Measurements from ENCODE around the gene SEC31A.

The SEC31A gene

DNA sequence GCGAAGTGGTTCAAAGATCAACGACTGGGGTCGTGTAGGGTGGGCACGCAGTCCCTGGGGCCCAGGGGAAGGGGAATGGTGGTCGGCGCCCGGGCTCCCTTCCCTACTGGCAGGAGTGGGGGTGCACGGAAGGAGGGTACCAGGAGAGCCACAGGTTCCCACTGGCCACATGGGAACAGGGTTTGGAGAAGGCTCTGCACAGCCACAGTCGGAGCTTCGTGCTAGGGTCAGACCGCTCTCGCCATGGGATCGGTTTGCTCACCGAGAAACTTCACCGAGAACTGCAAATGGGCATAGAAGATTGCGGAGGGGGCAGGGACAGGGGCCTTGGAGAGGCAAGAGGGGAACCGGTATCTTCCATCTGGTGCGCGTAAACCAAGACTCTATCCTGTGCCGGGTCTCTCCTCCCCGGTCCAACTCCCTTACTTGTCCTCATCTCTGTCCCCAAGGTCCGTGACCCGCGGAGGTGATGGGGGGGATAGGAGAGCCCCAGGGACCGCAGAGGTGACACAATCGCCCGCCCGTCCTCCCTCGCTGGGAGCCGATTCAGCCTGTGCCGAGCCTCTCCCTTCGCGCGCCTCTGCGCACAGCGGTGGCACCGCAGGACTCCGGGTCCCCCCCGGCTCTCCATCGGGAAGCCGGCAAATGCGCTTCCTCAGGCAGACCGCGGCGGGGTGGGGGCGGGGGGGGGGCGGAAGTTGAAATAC is 93.4 kb downstream of the SEC31A start:
- no peak overlapping the region for H3K27ac ChIP-seq (ENCODE audit: poor library complexity, severe bottlenecking)
- H3K4me3 ChIP-seq (ENCODE audit: severe bottlenecking): peak overlapping the region; percentile 54
- ATAC-seq (ENCODE audit: low read depth) (no peak), DNase-seq (ENCODE audit: low spot score) (no peak)
- H3K27me3 ChIP-seq (ENCODE audit: insufficient read depth, poor library complexity, severe bottlenecking): peaks cover 8% of the 10 kb centered on the region
- TF ChIP-seq, protein P1, sequence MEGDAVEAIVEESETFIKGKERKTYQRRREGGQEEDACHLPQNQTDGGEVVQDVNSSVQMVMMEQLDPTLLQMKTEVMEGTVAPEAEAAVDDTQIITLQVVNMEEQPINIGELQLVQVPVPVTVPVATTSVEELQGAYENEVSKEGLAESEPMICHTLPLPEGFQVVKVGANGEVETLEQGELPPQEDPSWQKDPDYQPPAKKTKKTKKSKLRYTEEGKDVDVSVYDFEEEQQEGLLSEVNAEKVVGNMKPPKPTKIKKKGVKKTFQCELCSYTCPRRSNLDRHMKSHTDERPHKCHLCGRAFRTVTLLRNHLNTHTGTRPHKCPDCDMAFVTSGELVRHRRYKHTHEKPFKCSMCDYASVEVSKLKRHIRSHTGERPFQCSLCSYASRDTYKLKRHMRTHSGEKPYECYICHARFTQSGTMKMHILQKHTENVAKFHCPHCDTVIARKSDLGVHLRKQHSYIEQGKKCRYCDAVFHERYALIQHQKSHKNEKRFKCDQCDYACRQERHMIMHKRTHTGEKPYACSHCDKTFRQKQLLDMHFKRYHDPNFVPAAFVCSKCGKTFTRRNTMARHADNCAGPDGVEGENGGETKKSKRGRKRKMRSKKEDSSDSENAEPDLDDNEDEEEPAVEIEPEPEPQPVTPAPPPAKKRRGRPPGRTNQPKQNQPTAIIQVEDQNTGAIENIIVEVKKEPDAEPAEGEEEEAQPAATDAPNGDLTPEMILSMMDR (IDR thresholded peaks at IDR 0.05; ENCODE audit: poor library complexity, severe bottlenecking): no peak
- peaks cover 2% of the 10 kb centered on the region for H3K4me1 ChIP-seq (ENCODE audit: insufficient read depth, poor library complexity, severe bottlenecking)
- H3K36me3 ChIP-seq (ENCODE audit: low read depth): no peaks in the 10 kb centered on the region
- no peaks in the 10 kb centered on the region for H3K9me3 ChIP-seq (ENCODE audit: severe bottlenecking)

DNA sequence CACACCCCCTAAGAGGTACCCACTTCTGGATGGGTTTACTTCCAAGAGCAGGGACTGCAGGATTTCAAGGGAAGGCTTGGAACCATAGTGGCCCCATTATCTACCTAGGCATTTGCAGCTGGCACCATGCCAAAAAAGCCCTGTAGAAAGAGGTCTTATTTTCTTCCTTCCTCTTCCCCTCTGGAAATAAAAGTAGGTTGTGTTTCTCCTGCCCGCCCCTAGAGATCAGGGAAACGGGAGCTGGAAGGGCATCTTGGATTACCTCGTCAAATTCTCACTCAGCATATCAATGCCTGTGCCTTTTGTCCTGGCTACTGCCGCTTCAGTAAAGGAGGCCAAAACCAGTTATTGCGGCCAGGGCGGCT is 93.9 kb downstream of the SEC31A start:
- TF ChIP-seq, protein P1 (IDR thresholded peaks at IDR 0.05; ENCODE audit: poor library complexity, severe bottlenecking): no peak
- no peak overlapping the region for H3K4me3 ChIP-seq (ENCODE audit: severe bottlenecking)
- no peak for DNase-seq (ENCODE audit: low spot score)
- ATAC-seq (ENCODE audit: low read depth): no peak
- H3K4me1 ChIP-seq (ENCODE audit: insufficient read depth, poor library complexity, severe bottlenecking): peaks cover 2% of the 10 kb centered on the region
- H3K36me3 ChIP-seq (ENCODE audit: low read depth): no peaks in the 10 kb centered on the region
- H3K27me3 ChIP-seq (ENCODE audit: insufficient read depth, poor library complexity, severe bottlenecking): peaks cover 8% of the 10 kb centered on the region
- H3K27ac ChIP-seq (ENCODE audit: poor library complexity, severe bottlenecking): no peak overlapping the region
- H3K9me3 ChIP-seq (ENCODE audit: severe bottlenecking): no peaks in the 10 kb centered on the region

DNA sequence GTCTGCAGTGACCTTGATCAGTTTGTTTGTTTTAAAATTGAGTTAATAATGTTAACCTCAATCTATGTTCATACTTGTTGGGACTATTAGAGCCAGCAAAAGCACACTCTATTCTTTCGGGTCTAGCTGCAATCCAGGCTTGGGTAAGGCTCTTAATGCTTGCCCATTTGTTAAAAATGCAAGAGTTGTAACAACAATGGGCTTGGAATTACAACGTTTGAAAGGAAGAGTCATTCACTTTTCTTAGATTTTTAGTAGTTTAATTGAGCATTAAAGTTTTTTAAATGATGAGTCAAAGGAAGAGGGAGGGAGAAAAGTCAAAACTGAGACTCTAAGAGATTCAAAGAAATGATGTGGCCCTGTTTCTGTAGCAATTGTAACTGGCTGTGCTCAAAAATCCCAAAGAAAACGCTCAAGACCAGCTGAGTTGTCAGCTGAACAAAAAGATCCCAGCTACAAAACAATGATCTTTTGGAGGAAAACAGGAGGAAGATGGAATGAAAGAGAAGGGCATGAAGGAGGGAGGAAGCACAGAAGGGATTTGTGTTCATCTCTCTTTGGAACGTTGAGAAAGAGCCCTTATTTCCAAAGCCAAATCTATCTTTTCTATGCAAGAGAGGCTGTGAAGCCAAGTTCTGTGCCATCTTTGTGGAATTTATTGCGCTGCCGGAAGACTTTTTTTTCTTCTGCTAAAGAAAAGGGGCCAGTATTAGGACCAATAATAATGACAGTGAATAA is 97.9 kb downstream of the SEC31A start:
- no peaks in the 10 kb centered on the region for H3K9me3 ChIP-seq (ENCODE audit: severe bottlenecking)
- peaks cover 2% of the 10 kb centered on the region for H3K4me1 ChIP-seq (ENCODE audit: insufficient read depth, poor library complexity, severe bottlenecking)
- H3K27ac ChIP-seq (ENCODE audit: poor library complexity, severe bottlenecking): no peak overlapping the region
- DNase-seq (ENCODE audit: low spot score) (no peak), ATAC-seq (ENCODE audit: low read depth) (no peak)
- no peak overlapping the region for H3K4me3 ChIP-seq (ENCODE audit: severe bottlenecking)
- H3K36me3 ChIP-seq (ENCODE audit: low read depth): no peaks in the 10 kb centered on the region
- TF ChIP-seq, protein P1 (IDR thresholded peaks at IDR 0.05; ENCODE audit: poor library complexity, severe bottlenecking): no peak
- H3K27me3 ChIP-seq (ENCODE audit: insufficient read depth, poor library complexity, severe bottlenecking): no peaks in the 10 kb centered on the region

DNA sequence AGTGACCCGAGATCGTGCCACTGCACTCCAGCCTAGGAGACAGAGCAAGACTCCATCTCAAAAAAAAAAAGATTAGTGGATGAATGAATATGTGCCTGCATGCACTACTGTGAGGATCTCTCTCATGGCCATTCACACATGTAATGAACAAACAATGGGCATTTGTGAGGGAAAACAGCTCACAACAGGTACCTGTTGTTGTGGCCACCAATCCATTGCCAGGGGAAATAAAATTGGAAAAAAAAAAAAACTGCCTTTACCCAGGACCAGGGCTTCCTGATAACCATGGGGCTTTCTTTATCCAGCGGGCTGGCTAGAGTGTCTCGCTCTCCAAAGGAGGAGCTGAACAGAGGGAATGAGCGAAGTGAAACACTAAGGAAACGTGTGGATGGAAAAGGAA is 99.8 kb downstream of the SEC31A start:
- H3K27me3 ChIP-seq (ENCODE audit: insufficient read depth, poor library complexity, severe bottlenecking): no peaks in the 10 kb centered on the region
- TF ChIP-seq, protein P1 (IDR thresholded peaks at IDR 0.05; ENCODE audit: poor library complexity, severe bottlenecking): no peak
- no peak for DNase-seq (ENCODE audit: low spot score)

More for the DNA sequence above, 99.8 kb downstream of the SEC31A start:
- Histone ChIP-seq H3K4me3 (ENCODE audit: severe bottlenecking) (no peak overlapping the region), H3K27ac (ENCODE audit: poor library complexity, severe bottlenecking) (no peak overlapping the region), H3K9me3 (ENCODE audit: severe bottlenecking) (no peaks in the 10 kb centered on the region), H3K36me3 (ENCODE audit: low read depth) (no peaks in the 10 kb centered on the region), H3K4me1 (ENCODE audit: insufficient read depth, poor library complexity, severe bottlenecking) (peaks cover 3% of the 10 kb centered on the region)
- ATAC-seq (ENCODE audit: low read depth): no peak

Measured in RWPE2 (cell line).